OCI-LY3 (cell line): ENCODE data around the gene PDILT.

Experiments
- H2AFZ ChIP-seq: fragments of 200-600, 300-600 bp; shearing (Covaris generic); 2 replicates; pipeline ENCODE4 v1.6.0; 2014; ENCODE audit warnings: antibody characterized with exemption, low read depth, low read length
- H3K27ac ChIP-seq: fragments of 200-600, 300-600 bp; sonication (generic); 2 replicates; pipeline ENCODE4 v1.5.1; 2014; ENCODE audit warnings: mild to moderate bottlenecking, low read length, moderate library complexity, mixed read lengths
- H3K27me3 ChIP-seq: fragments of 200-600, 300-600 bp; sonication (generic); 2 replicates; pipeline ENCODE4 v1.6.1; 2014; ENCODE audit warnings: low read depth, low read length, mixed read lengths
- H3K36me3 ChIP-seq: fragments of 200-600, 300-600 bp; sonication (generic); replicated peaks from 2 replicates; pipeline ENCODE3; 2014; ENCODE audit warnings: low read depth, low read length, mixed read lengths
- H3K4me1 ChIP-seq: fragments of 300-600, 200-600 bp; sonication (generic); 2 replicates; pipeline ENCODE4 v1.6.1; 2014; ENCODE audit warnings: low read length, mixed read lengths
- H3K4me2 ChIP-seq: fragments of 200-600, 300-600 bp; sonication (generic); 2 replicates; pipeline ENCODE4 v1.6.1; 2014; ENCODE audit warnings: low read length, mixed read lengths
- H3K4me3 ChIP-seq: fragments of 300-600, 200-600 bp; sonication (generic); 2 replicates; pipeline ENCODE4 v1.5.1; 2014; ENCODE audit warnings: antibody characterized with exemption, mild to moderate bottlenecking, low read length, moderate library complexity
- H3K79me2 ChIP-seq: fragments of 300-600, 200-600 bp; shearing (Covaris generic); 2 replicates; pipeline ENCODE4 v1.6.1; 2014; ENCODE audit warnings: mild to moderate bottlenecking, low read length, mixed read lengths
- H3K9ac ChIP-seq: fragments of 300-600, 200-600 bp; shearing (Covaris generic); 2 replicates; pipeline ENCODE4 v1.6.0; 2014; ENCODE audit warnings: mild to moderate bottlenecking, low read length, moderate library complexity
- H3K9me3 ChIP-seq: fragments of 200-600, 300-600 bp; shearing (Covaris generic); 2 replicates; pipeline ENCODE4 v1.6.1; 2014; ENCODE audit warnings: low read length, mixed read lengths; ENCODE audit not compliant: insufficient read depth
- H4K20me1 ChIP-seq: fragments of 200-600, 300-600 bp; sonication (generic); 2 replicates; pipeline ENCODE4 v1.6.1; 2016; ENCODE audit warnings: low read length, mixed read lengths; ENCODE audit not compliant: insufficient read depth
- CTCF ChIP-seq: fragments of 200-600, 300-600 bp; sonication (generic); IDR thresholded peaks from 2 replicates; pipeline ENCODE4 v1.5.1; 2014; ENCODE audit warnings: antibody characterized with exemption, low read length, low read depth
- EZH2phosphoT487 ChIP-seq: fragments of 200-600 bp; shearing (Covaris generic); IDR thresholded peaks from 2 replicates; pipeline ENCODE4 v1.6.1; 2018; ENCODE audit warnings: antibody characterized with exemption, mixed run types, low read depth

Gene PDILT

GRCh38 chr16:20348365-20349185, 56.0 kb downstream of the PDILT start:
- Histone ChIP-seq H3K79me2 (no peaks in the 10 kb centered on the region), H3K4me1 (no peaks in the 10 kb centered on the region), H3K27ac (no peak overlapping the region), H3K36me3 (no peaks in the 10 kb centered on the region), H3K4me2 (no peak overlapping the region), H3K4me3 (no peak overlapping the region), H3K27me3 (peaks cover 5% of the 10 kb centered on the region; the same call in 1 of the 2 replicates), H2AFZ (no peak overlapping the region), H4K20me1 (no peaks in the 10 kb centered on the region), H3K9ac (no peak overlapping the region), H3K9me3 (no peaks in the 10 kb centered on the region)
- no peak for TF ChIP-seq EZH2phosphoT487
- no peak for TF ChIP-seq CTCF

- Histone ChIP-seq H3K36me3 (no peaks in the 10 kb centered on the region), H3K9me3 (no peaks in the 10 kb centered on the region), H3K9ac (no peak overlapping the region), H3K4me3 (no peak overlapping the region), H3K27ac (no peak overlapping the region), H3K4me1 (no peaks in the 10 kb centered on the region), H3K79me2 (no peaks in the 10 kb centered on the region), H2AFZ (no peak overlapping the region), H3K27me3 (peaks cover 5% of the 10 kb centered on the region; the same call in 1 of the 2 replicates), H3K4me2 (no peak overlapping the region), H4K20me1 (no peaks in the 10 kb centered on the region)
- TF ChIP-seq EZH2phosphoT487 (no peak), CTCF (no peak)
These were observed 56.7 kb downstream of the PDILT start for GRCh38 chr16:20347666-20348364.

- TF ChIP-seq EZH2phosphoT487, result no peak
- no peak for TF ChIP-seq CTCF
- Histone ChIP-seq H4K20me1 (no peaks in the 10 kb centered on the region), H3K4me3 (no peak overlapping the region), H3K79me2 (no peaks in the 10 kb centered on the region), H3K9me3 (no peaks in the 10 kb centered on the region), H3K9ac (no peak overlapping the region), H2AFZ (no peak overlapping the region), H3K36me3 (no peaks in the 10 kb centered on the region), H3K27me3 (0 out of 2 replicates have a peak, but pooled peaks cover 1% of the 10 kb centered on the region), H3K4me2 (no peak overlapping the region), H3K4me1 (no peaks in the 10 kb centered on the region), H3K27ac (no peak overlapping the region)
These were observed 59.9 kb downstream of the PDILT start for GRCh38 chr16:20344611-20345010.

GRCh38 chr16:20339744-20340143, 64.8 kb downstream of the PDILT start:
- H2AFZ ChIP-seq, result no peak overlapping the region
- H3K4me1 ChIP-seq, result no peaks in the 10 kb centered on the region
- H3K4me2 ChIP-seq, result no peak overlapping the region
- no peaks in the 10 kb centered on the region for H4K20me1 ChIP-seq
- TF ChIP-seq CTCF (no peak), EZH2phosphoT487 (no peak)
- no peaks in the 10 kb centered on the region for H3K9me3 ChIP-seq
- H3K9ac ChIP-seq, result no peak overlapping the region
- H3K79me2 ChIP-seq, result no peaks in the 10 kb centered on the region
- no peaks in the 10 kb centered on the region for H3K36me3 ChIP-seq
- H3K4me3 ChIP-seq, result no peak overlapping the region
- H3K27ac ChIP-seq, result no peak overlapping the region
- peaks cover 43% of the 10 kb centered on the region for H3K27me3 ChIP-seq
